ENCODE measurements around the gene BAIAP2. TPM values are rescaled to one million over a fixed set of nuclear protein-coding genes. Genes with fewer than 3 reads are reported as not detected.

The BAIAP2 gene
- total and polyA plus RNA-seq, 7 donors: 6.5 to 52.3 (median 32.6) TPM

DNA sequence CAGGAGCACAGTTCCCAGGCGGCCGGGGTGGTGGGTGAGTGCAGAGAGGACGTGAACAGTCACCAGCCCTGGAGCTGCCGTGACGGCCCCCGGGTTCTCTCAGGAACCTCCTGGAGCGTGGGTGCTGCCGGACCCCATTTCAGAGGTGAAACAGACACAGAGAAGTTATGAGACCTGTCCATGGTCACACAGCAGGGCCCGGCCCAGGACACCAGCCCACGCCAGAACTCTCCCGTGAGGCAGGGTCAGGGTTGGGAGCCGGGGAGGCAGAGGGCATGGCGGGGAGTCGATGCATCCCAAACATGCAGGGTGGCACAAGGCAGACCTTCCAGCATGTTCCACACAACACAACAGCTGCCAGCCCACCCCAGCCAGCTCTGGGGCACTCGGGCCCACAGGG, 126.6 kb downstream of the BAIAP2 start:
- H3K4me1 ChIP-seq: peaks cover 0 to 8% (median 7%) of the 10 kb centered on the region in 4 donors
- 91 to 96% methylated on average over 15 of the region's 15 CpGs for WGBS, 2 donors
- H3K4me3 ChIP-seq: no peak overlapping the region
- TF ChIP-seq POLR2A (IDR thresholded peaks at IDR 0.05) (no peak), POLR2AphosphoS5 (IDR thresholded peaks at IDR 0.05) (no peak), EP300 (IDR thresholded peaks at IDR 0.05) (no peak), CTCF (IDR thresholded peaks at IDR 0.05) (no peak)
- H3K27ac ChIP-seq: no peak overlapping the region
- intact Hi-C loops (cut with DNase I): no loop called here
- H3K36me3 ChIP-seq: no peaks in the 10 kb centered on the region
- H3K27me3 ChIP-seq: peaks cover 1 to 22% (median 6%) of the 10 kb centered on the region in 3 donors
- no peaks in the 10 kb centered on the region for H3K9me3 ChIP-seq
- no peak for DNase-seq

GRCh38 chr17:81161972-81162371, 127.0 kb downstream of the BAIAP2 start:
- DNase-seq: no peak
- intact Hi-C loops (cut with DNase I): no loop called here
- H3K4me1 ChIP-seq: peaks cover 0 to 10% (median 9%) of the 10 kb centered on the region in 4 donors
- no peaks in the 10 kb centered on the region for H3K36me3 ChIP-seq
- H3K27me3 ChIP-seq: peaks cover 5 to 27% (median 10%) of the 10 kb centered on the region in 3 donors
- TF ChIP-seq EP300 (IDR thresholded peaks at IDR 0.05): no peak
- TF ChIP-seq CTCF (IDR thresholded peaks at IDR 0.05): no peak
- TF ChIP-seq POLR2A (IDR thresholded peaks at IDR 0.05): no peak
- no peak for TF ChIP-seq POLR2AphosphoS5 (IDR thresholded peaks at IDR 0.05)
- no peaks in the 10 kb centered on the region for H3K9me3 ChIP-seq
- WGBS, 2 donors: 78 to 88% methylated on average over 16 of the region's 16 CpGs
- H3K4me3 ChIP-seq: no peak overlapping the region
- H3K27ac ChIP-seq: no peak overlapping the region

- no peak for TF ChIP-seq CTCF (IDR thresholded peaks at IDR 0.05)
- TF ChIP-seq EP300 (IDR thresholded peaks at IDR 0.05): no peak
- TF ChIP-seq POLR2AphosphoS5 (IDR thresholded peaks at IDR 0.05): no peak
- no peak for TF ChIP-seq POLR2A (IDR thresholded peaks at IDR 0.05)
- H3K4me3 ChIP-seq: no peak overlapping the region
- peaks cover 0 to 10% (median 9%) of the 10 kb centered on the region in 4 donors for H3K4me1 ChIP-seq
- WGBS, 2 donors: 74 to 90% methylated on average over 11 of the region's 11 CpGs
- no peak overlapping the region for H3K27ac ChIP-seq
- no peaks in the 10 kb centered on the region for H3K9me3 ChIP-seq
- H3K36me3 ChIP-seq: no peaks in the 10 kb centered on the region
- DNase-seq: no peak
- intact Hi-C loops (cut with DNase I): no loop called here
- H3K27me3 ChIP-seq: peaks cover 5 to 32% (median 16%) of the 10 kb centered on the region in 3 donors
These were observed 127.5 kb downstream of the BAIAP2 start for GRCh38 chr17:81162491-81162890.

DNA sequence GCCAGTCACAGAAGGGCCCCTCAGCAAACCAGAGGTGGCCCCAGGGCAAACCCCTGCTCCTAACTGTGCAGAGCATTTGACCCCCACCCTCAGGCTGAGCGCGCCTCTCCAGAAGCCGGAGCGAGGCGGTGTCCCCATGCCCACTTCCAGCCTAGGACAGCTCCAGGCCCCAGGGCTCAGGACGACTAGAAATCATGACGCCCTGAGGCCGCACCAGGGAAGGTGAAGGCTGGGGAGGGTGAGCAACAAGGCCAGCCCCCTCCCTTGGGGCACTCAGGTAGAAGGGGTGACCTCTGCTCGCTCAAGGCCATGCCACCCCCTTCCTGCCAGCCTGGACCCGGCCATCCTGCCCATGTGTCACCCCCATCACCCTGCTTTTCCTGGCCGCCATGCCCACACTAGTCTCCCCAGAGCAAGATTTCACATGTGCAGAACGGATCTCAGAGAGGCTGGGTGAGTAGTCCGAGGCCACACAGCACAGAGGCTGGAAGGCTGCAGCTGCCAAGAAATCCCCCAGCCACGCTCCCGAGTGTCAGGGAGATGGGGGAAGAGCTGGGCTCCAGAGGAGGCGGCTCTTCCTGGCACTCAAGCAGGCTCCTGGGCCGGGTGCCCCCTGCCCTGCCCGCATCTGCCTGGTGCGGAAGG, 128.2 kb downstream of the BAIAP2 start:
- no peaks in the 10 kb centered on the region for H3K36me3 ChIP-seq
- no peaks in the 10 kb centered on the region for H3K9me3 ChIP-seq
- TF ChIP-seq POLR2A (IDR thresholded peaks at IDR 0.05) (no peak), CTCF (IDR thresholded peaks at IDR 0.05) (no peak), POLR2AphosphoS5 (IDR thresholded peaks at IDR 0.05) (no peak), EP300 (IDR thresholded peaks at IDR 0.05) (no peak)
- no peak for DNase-seq
- intact Hi-C loops (cut with DNase I): no loop called here
- H3K27me3 ChIP-seq: peaks cover 5 to 39% (median 20%) of the 10 kb centered on the region in 3 donors
- no peak overlapping the region for H3K27ac ChIP-seq
- H3K4me3 ChIP-seq: no peak overlapping the region
- peaks cover 0 to 10% (median 9%) of the 10 kb centered on the region in 4 donors for H3K4me1 ChIP-seq
- 84 to 89% methylated on average over 19 of the region's 19 CpGs for WGBS, 2 donors
